ENCODE measurements around the gene PRRT4. TPM values are rescaled to one million over a fixed set of nuclear protein-coding genes. Genes with fewer than 3 reads are reported as not detected.

The PRRT4 gene
- total and polyA plus RNA-seq, 4 donors, result 0.13 to 0.14 TPM; not detected in 2

DNA sequence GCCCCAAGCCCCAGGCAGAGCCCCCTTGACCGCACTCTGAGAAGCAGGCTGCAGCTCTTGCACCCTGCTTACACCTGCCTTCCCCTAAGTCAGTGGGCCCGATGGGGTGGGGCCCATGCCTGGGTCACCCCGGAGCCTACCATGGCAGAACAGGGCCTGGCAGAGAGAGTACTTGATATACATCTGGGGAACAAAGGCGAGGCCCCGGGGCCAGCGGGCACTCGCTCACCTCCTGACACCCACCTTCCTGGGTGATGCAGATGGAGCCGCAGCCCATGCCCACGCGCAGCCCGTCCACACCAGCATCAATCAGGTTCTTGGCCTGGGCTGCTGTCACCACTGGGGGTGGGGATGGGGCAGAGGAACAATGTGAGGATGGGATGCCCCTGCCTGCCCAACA, 34.9 kb upstream of the PRRT4 start (continued):
- TF ChIP-seq, protein P1, sequence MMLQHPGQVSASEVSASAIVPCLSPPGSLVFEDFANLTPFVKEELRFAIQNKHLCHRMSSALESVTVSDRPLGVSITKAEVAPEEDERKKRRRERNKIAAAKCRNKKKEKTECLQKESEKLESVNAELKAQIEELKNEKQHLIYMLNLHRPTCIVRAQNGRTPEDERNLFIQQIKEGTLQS (IDR thresholded peaks at IDR 0.05), result no peak
- TF ChIP-seq GABPA (IDR thresholded peaks at IDR 0.05 in 1 of 2, conservative IDR thresholded peaks at IDR 0.05 in 1 of 2) (no peak), FOXA1 (IDR thresholded peaks at IDR 0.05) (no peak), HNF4A (conservative IDR thresholded peaks at IDR 0.05) (no peak), YY1 (IDR thresholded peaks at IDR 0.05) (no peak)
- TF ChIP-seq, protein P2, sequence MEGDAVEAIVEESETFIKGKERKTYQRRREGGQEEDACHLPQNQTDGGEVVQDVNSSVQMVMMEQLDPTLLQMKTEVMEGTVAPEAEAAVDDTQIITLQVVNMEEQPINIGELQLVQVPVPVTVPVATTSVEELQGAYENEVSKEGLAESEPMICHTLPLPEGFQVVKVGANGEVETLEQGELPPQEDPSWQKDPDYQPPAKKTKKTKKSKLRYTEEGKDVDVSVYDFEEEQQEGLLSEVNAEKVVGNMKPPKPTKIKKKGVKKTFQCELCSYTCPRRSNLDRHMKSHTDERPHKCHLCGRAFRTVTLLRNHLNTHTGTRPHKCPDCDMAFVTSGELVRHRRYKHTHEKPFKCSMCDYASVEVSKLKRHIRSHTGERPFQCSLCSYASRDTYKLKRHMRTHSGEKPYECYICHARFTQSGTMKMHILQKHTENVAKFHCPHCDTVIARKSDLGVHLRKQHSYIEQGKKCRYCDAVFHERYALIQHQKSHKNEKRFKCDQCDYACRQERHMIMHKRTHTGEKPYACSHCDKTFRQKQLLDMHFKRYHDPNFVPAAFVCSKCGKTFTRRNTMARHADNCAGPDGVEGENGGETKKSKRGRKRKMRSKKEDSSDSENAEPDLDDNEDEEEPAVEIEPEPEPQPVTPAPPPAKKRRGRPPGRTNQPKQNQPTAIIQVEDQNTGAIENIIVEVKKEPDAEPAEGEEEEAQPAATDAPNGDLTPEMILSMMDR (IDR thresholded peaks at IDR 0.05; ENCODE audit: low read depth, low read length, missing input control), result no peak
- TF ChIP-seq, protein P3, sequence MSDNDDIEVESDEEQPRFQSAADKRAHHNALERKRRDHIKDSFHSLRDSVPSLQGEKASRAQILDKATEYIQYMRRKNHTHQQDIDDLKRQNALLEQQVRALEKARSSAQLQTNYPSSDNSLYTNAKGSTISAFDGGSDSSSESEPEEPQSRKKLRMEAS (IDR thresholded peaks at IDR 0.05), result no peak

DNA sequence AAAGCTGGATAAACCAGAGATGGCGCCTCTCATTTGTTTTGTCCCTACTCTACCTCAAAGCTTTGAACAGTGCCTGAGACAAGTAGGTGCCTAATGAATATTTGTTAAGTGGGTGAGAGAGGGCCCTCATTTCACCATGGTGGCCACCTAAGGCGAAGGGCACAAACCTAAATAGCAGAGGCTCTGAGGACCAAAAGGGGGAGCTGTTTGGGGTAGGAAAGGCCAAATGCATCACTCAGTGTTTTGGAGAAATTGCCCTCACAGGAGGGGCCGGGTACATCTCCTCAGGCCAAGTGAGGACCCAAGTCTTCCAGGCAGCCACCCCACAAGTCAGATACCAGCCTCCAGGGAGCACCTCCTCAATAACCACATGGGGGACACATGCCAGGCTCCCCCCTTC, 34.3 kb upstream of the PRRT4 start:
- Histone ChIP-seq H3K27me3 (ENCODE audit: control insufficient read depth in 4 of 4, insufficient read depth in 4 of 4, low read length in 3 of 4) (no peaks in the 10 kb centered on the region), H3K36me3 (ENCODE audit: control insufficient read depth in 4 of 4, insufficient read depth in 3 of 4, low read depth in 1 of 4, low read length in 3 of 4) (peaks cover 0 to 7% (median 0%) of the 10 kb centered on the region in 4 donors), H3K9ac (ENCODE audit: low read depth in 1 of 2, low read length in 2 of 2) (no peak overlapping the region), H3K9me3 (ENCODE audit: control insufficient read depth in 4 of 4, low read length in 3 of 4) (no peaks in the 10 kb centered on the region), H3K27ac (ENCODE audit: low read depth in 1 of 2, low read length in 2 of 2) (no peak overlapping the region), H3K4me3 (ENCODE audit: low read depth in 1 of 3, low read length in 3 of 3) (no peak overlapping the region), H3K4me1 (ENCODE audit: control insufficient read depth in 4 of 4, insufficient read depth in 4 of 4, low read length in 3 of 4) (no peaks in the 10 kb centered on the region)
- TF ChIP-seq, protein P1 (IDR thresholded peaks at IDR 0.05), result no peak
- no peak for TF ChIP-seq YY1 (IDR thresholded peaks at IDR 0.05)
- TF ChIP-seq, protein P3 (IDR thresholded peaks at IDR 0.05), result no peak
- TF ChIP-seq HNF4A (conservative IDR thresholded peaks at IDR 0.05), result no peak
- no peak for TF ChIP-seq EGR1 (IDR thresholded peaks at IDR 0.05; ENCODE audit: low read depth in 2 of 2)
- TF ChIP-seq RAD21 (IDR thresholded peaks at IDR 0.05), result no peak
- TF ChIP-seq TAF1 (conservative IDR thresholded peaks at IDR 0.05), result no peak
- TF ChIP-seq FOXA1 (IDR thresholded peaks at IDR 0.05), result no peak
- TF ChIP-seq, protein P4, sequence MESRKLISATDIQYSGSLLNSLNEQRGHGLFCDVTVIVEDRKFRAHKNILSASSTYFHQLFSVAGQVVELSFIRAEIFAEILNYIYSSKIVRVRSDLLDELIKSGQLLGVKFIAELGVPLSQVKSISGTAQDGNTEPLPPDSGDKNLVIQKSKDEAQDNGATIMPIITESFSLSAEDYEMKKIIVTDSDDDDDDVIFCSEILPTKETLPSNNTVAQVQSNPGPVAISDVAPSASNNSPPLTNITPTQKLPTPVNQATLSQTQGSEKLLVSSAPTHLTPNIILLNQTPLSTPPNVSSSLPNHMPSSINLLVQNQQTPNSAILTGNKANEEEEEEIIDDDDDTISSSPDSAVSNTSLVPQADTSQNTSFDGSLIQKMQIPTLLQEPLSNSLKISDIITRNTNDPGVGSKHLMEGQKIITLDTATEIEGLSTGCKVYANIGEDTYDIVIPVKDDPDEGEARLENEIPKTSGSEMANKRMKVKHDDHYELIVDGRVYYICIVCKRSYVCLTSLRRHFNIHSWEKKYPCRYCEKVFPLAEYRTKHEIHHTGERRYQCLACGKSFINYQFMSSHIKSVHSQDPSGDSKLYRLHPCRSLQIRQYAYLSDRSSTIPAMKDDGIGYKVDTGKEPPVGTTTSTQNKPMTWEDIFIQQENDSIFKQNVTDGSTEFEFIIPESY (IDR thresholded peaks at IDR 0.05), result no peak
- no peak for TF ChIP-seq FOXA2 (IDR thresholded peaks at IDR 0.05)
- TF ChIP-seq, protein P5, sequence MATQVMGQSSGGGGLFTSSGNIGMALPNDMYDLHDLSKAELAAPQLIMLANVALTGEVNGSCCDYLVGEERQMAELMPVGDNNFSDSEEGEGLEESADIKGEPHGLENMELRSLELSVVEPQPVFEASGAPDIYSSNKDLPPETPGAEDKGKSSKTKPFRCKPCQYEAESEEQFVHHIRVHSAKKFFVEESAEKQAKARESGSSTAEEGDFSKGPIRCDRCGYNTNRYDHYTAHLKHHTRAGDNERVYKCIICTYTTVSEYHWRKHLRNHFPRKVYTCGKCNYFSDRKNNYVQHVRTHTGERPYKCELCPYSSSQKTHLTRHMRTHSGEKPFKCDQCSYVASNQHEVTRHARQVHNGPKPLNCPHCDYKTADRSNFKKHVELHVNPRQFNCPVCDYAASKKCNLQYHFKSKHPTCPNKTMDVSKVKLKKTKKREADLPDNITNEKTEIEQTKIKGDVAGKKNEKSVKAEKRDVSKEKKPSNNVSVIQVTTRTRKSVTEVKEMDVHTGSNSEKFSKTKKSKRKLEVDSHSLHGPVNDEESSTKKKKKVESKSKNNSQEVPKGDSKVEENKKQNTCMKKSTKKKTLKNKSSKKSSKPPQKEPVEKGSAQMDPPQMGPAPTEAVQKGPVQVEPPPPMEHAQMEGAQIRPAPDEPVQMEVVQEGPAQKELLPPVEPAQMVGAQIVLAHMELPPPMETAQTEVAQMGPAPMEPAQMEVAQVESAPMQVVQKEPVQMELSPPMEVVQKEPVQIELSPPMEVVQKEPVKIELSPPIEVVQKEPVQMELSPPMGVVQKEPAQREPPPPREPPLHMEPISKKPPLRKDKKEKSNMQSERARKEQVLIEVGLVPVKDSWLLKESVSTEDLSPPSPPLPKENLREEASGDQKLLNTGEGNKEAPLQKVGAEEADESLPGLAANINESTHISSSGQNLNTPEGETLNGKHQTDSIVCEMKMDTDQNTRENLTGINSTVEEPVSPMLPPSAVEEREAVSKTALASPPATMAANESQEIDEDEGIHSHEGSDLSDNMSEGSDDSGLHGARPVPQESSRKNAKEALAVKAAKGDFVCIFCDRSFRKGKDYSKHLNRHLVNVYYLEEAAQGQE (IDR thresholded peaks at IDR 0.05), result no peak
- TF ChIP-seq NR2F2 (IDR thresholded peaks at IDR 0.05), result no peak
- no peak for TF ChIP-seq GABPA (IDR thresholded peaks at IDR 0.05 in 1 of 2, conservative IDR thresholded peaks at IDR 0.05 in 1 of 2)
- WGBS, result 96% methylated on average over 3 of the region's 3 CpGs
- no peak for DNase-seq (ENCODE audit: low spot score)

All from liver (tissue), 9 donors.